Neural progenitor cell (in vitro differentiated cells): ENCODE measurements around the gene SFXN2. TPM values are rescaled to one million over a fixed set of nuclear protein-coding genes. Genes with fewer than 3 reads are reported as not detected.

Source experiments
- DNase-seq: peaks from one replicate; pipeline ENCODE4 v3.0.0-alpha.2; 2016; ENCODE audit warnings: low spot score
- H2AFZ ChIP-seq: fragments of 200-600 bp; sonication (generic); replicated peaks from 2 replicates; pipeline ENCODE4 v1.6.1; 2016; ENCODE audit warnings: antibody characterized with exemption
- H3F3A ChIP-seq: fragments of 200-600 bp; sonication (generic); 2 replicates; pipeline ENCODE4 v1.6.1; 2016; ENCODE audit warnings: antibody characterized with exemption, low read depth
- H3K27ac ChIP-seq: fragments of 200-600 bp; sonication (generic); 2 replicates; pipeline ENCODE4 v1.5.1; 2016; ENCODE audit warnings: mild to moderate bottlenecking
- H3K27me3 ChIP-seq: fragments of 200-600 bp; sonication (generic); 2 replicates; pipeline ENCODE4 v1.6.1; 2016; ENCODE audit warnings: mild to moderate bottlenecking, moderate library complexity
- H3K36me3 ChIP-seq: fragments of 200-600 bp; sonication (generic); 2 replicates; pipeline ENCODE4 v1.5.1; 2016
- H3K4me1 ChIP-seq: fragments of 200-600 bp; sonication (generic); 2 replicates; pipeline ENCODE4 v1.6.1; 2016; ENCODE audit warnings: mixed run types
- H3K4me2 ChIP-seq: fragments of 200-600 bp; sonication (generic); 2 replicates; pipeline ENCODE4 v1.6.1; 2016
- H3K4me3 ChIP-seq: fragments of 200-600 bp; sonication (generic); 2 replicates; pipeline ENCODE4 v1.5.1; 2016
- H3K79me2 ChIP-seq: fragments of 200-600 bp; sonication (generic); 2 replicates; pipeline ENCODE4 v1.6.1; 2016; ENCODE audit warnings: low read depth
- H3K9ac ChIP-seq: fragments of 200-600 bp; sonication (generic); 2 replicates; pipeline ENCODE4 v1.6.1; 2016
- H3K9me3 ChIP-seq: fragments of 200-600 bp; sonication (generic); 2 replicates; pipeline ENCODE4 v1.5.1; 2016; ENCODE audit warnings: low read depth
- H4K20me1 ChIP-seq: fragments of 200-600 bp; sonication (generic); 2 replicates; pipeline ENCODE4 v1.6.1; 2016; ENCODE audit warnings: low read depth
- H3K27ac Mint-ChIP-seq: 3 replicates; pipeline ENCODE4 v1.8.0; 2021; ENCODE audit warnings: mixed read lengths
- H3K27me3 Mint-ChIP-seq: 2 replicates; pipeline ENCODE4 v1.8.0; 2022; ENCODE audit warnings: low read depth, mild to moderate bottlenecking, inconsistent platforms, moderate library complexity, mixed read lengths; ENCODE audit not compliant: insufficient read depth
- H3K36me3 Mint-ChIP-seq: 3 replicates; pipeline ENCODE4 v1.8.0; 2021; ENCODE audit warnings: mixed read lengths
- H3K4me1 Mint-ChIP-seq: 3 replicates; pipeline ENCODE4 v1.8.0; 2021; ENCODE audit warnings: mixed read lengths
- H3K4me3 Mint-ChIP-seq: 3 replicates; pipeline ENCODE4 v1.8.0; 2021; ENCODE audit warnings: mild to moderate bottlenecking, moderate library complexity, mixed read lengths
- H3K9me3 Mint-ChIP-seq: 3 replicates; pipeline ENCODE4 v1.8.0; 2020; ENCODE audit warnings: mixed read lengths
- CTCF ChIP-seq: fragments of 200-600 bp; sonication (generic); IDR thresholded peaks from 2 replicates; pipeline ENCODE4 v1.5.1; 2017; ENCODE audit warnings: antibody characterized with exemption, mild to moderate bottlenecking
- EZH2 ChIP-seq: fragments of 200-600 bp; sonication (generic); IDR thresholded peaks from 2 replicates; pipeline ENCODE4 v1.6.1; 2017; ENCODE audit warnings: antibody characterized with exemption, mild to moderate bottlenecking, moderate library complexity
- EZH2phosphoT487 ChIP-seq: fragments of 200-600 bp; sonication (generic); IDR thresholded peaks from 2 replicates; pipeline ENCODE4 v1.6.1; 2017; ENCODE audit warnings: antibody characterized with exemption
- total RNA-seq: library from RNA; depleted of rRNA; stranded (reverse); fragments of >200 nt; gene quantifications from 2 replicates; pipeline ENCODE4 v1.2.3, GENCODE V29; 2015; ENCODE audit warnings: low replicate concordance

SFXN2 gene
- total RNA-seq, 1 donor from 2014 or later: 6.4 TPM

GRCh38 chr10:102721954-102722353 is 7.5 kb downstream of the SFXN2 start:
- peaks cover 83% of the 10 kb centered on the region for H3K79me2 ChIP-seq

GRCh38 chr10:102723989-102724388 is 9.6 kb downstream of the SFXN2 start:
- peak overlapping the region; percentile 12 for H3K4me3 Mint-ChIP-seq
- peaks cover 18% of the 10 kb centered on the region for H3F3A ChIP-seq
- peaks cover 62% of the 10 kb centered on the region for H3K79me2 ChIP-seq
- peaks cover 4% of the 10 kb centered on the region for H3K4me1 ChIP-seq
- no peak for DNase-seq
- H3K9me3 Mint-ChIP-seq: no peaks in the 10 kb centered on the region
- no peak overlapping the region for H3K4me2 ChIP-seq
- no peaks in the 10 kb centered on the region for H3K27me3 ChIP-seq
- TF ChIP-seq CTCF: no peak
- TF ChIP-seq EZH2phosphoT487: no peak
- no peak for TF ChIP-seq EZH2
- H2AFZ ChIP-seq: no peak overlapping the region
- H3K9ac ChIP-seq: no peak overlapping the region
- no peak overlapping the region for H3K27ac ChIP-seq
- no peaks in the 10 kb centered on the region for H3K9me3 ChIP-seq
- H4K20me1 ChIP-seq: peaks cover 5% of the 10 kb centered on the region
- peaks cover 20% of the 10 kb centered on the region for H3K36me3 Mint-ChIP-seq
- H3K4me1 Mint-ChIP-seq: peaks cover 13% of the 10 kb centered on the region
- peaks cover 8% of the 10 kb centered on the region for H3K36me3 ChIP-seq
- H3K27me3 Mint-ChIP-seq: no peaks in the 10 kb centered on the region
- peak overlapping the region; percentile 21 for H3K27ac Mint-ChIP-seq
- H3K4me3 ChIP-seq: no peak overlapping the region

More at GRCh38 chr10:102721954-102722353, 7.5 kb downstream of the SFXN2 start:
- Mint-ChIP-seq H3K36me3 (peaks cover 17% of the 10 kb centered on the region), H3K27ac (no peak overlapping the region), H3K4me1 (peaks cover 30% of the 10 kb centered on the region), H3K27me3 (no peaks in the 10 kb centered on the region), H3K4me3 (no peak overlapping the region), H3K9me3 (no peaks in the 10 kb centered on the region)
- Histone ChIP-seq H2AFZ (no peak overlapping the region), H3F3A (peaks cover 23% of the 10 kb centered on the region), H3K27me3 (no peaks in the 10 kb centered on the region), H3K4me1 (peaks cover 15% of the 10 kb centered on the region), H3K9ac (no peak overlapping the region), H3K27ac (peak overlapping the region; percentile 29), H3K4me2 (no peak overlapping the region), H3K9me3 (no peaks in the 10 kb centered on the region), H3K4me3 (no peak overlapping the region), H3K36me3 (peaks cover 8% of the 10 kb centered on the region), H4K20me1 (peaks cover 19% of the 10 kb centered on the region)
- DNase-seq: no peak
- no peak for TF ChIP-seq EZH2

- Histone ChIP-seq H3K27ac (no peak overlapping the region), H2AFZ (no peak overlapping the region), H3F3A (peaks cover 15% of the 10 kb centered on the region), H3K4me1 (no peaks in the 10 kb centered on the region), H3K9me3 (no peaks in the 10 kb centered on the region), H3K79me2 (peaks cover 39% of the 10 kb centered on the region), H4K20me1 (peaks cover 5% of the 10 kb centered on the region), H3K4me2 (no peak overlapping the region), H3K27me3 (no peaks in the 10 kb centered on the region), H3K9ac (no peak overlapping the region), H3K4me3 (no peak overlapping the region), H3K36me3 (peaks cover 8% of the 10 kb centered on the region)
- TF ChIP-seq EZH2phosphoT487: no peak
- no peak for TF ChIP-seq CTCF
- no peak for TF ChIP-seq EZH2
- no peak overlapping the region for H3K27ac Mint-ChIP-seq
- DNase-seq: no peak
- no peaks in the 10 kb centered on the region for H3K27me3 Mint-ChIP-seq
- no peaks in the 10 kb centered on the region for H3K9me3 Mint-ChIP-seq
- H3K4me1 Mint-ChIP-seq: peaks cover 3% of the 10 kb centered on the region
- H3K36me3 Mint-ChIP-seq: peaks cover 16% of the 10 kb centered on the region
- no peak overlapping the region for H3K4me3 Mint-ChIP-seq
These were observed 11.8 kb downstream of the SFXN2 start for GRCh38 chr10:102726274-102726673.

- Histone ChIP-seq H3F3A (peaks cover 8% of the 10 kb centered on the region), H3K27me3 (no peaks in the 10 kb centered on the region), H3K36me3 (peaks cover 8% of the 10 kb centered on the region), H3K4me1 (no peaks in the 10 kb centered on the region), H2AFZ (no peak overlapping the region), H3K9ac (no peak overlapping the region), H3K79me2 (peaks cover 30% of the 10 kb centered on the region), H4K20me1 (peaks cover 5% of the 10 kb centered on the region), H3K4me3 (no peak overlapping the region), H3K4me2 (no peak overlapping the region), H3K9me3 (no peaks in the 10 kb centered on the region), H3K27ac (no peak overlapping the region)
- TF ChIP-seq EZH2 (no peak), CTCF (no peak), EZH2phosphoT487 (no peak)
- Mint-ChIP-seq H3K27me3 (no peaks in the 10 kb centered on the region), H3K4me1 (no peaks in the 10 kb centered on the region), H3K27ac (peak overlapping the region; percentile 5), H3K36me3 (peaks cover 18% of the 10 kb centered on the region), H3K4me3 (no peak overlapping the region), H3K9me3 (no peaks in the 10 kb centered on the region)
- no peak for DNase-seq
These were observed 12.8 kb downstream of the SFXN2 start for GRCh38 chr10:102727037-102727818.
